CD4-positive, alpha-beta T cell treated with Interleukin-1 beta for 1 hour (primary cell): ENCODE results near the gene VOPP1.
"Not testable (repeated sequence)": the region's sequence is repeated elsewhere in the genome, so short reads cannot be mapped to it uniquely, and the experiment has no call there.

ENCODE experiments used
- DNase-seq, 2 donors: peaks; one replicate each; pipeline ENCODE4 v3.0.0-alpha.2; 2020 to 2022

VOPP1 gene

GRCh38 chr7:55572378-55573233 is at the start of gene VOPP1:
Gene VOPP1, minus strand, starts transcription at chr7:55572502. Its CDS starts 178 bp downstream, at chr7:55572324.
- DNase-seq, result peak; percentile 67 to 70

DNA sequence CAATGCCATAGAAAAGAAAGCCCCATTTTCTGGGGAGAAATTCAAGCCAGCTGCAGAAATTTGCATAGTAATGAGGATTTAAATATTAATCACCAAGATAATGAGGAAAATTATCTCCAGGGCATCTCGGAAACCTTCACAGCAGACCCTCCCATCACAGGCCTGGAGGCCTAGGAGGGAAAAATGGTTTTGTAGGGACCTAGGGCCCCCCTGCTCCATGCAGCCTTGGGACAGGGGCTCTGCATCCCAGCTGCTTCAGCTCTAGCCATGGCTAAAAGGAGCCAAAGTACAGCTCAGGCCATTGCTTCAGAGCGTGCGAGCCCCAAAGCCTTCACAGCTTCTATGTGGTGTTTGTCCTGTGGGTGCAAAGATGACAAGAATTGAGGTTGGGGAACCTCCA is 46.6 kb upstream of the VOPP1 start:
- DNase-seq, result no peak

DNA sequence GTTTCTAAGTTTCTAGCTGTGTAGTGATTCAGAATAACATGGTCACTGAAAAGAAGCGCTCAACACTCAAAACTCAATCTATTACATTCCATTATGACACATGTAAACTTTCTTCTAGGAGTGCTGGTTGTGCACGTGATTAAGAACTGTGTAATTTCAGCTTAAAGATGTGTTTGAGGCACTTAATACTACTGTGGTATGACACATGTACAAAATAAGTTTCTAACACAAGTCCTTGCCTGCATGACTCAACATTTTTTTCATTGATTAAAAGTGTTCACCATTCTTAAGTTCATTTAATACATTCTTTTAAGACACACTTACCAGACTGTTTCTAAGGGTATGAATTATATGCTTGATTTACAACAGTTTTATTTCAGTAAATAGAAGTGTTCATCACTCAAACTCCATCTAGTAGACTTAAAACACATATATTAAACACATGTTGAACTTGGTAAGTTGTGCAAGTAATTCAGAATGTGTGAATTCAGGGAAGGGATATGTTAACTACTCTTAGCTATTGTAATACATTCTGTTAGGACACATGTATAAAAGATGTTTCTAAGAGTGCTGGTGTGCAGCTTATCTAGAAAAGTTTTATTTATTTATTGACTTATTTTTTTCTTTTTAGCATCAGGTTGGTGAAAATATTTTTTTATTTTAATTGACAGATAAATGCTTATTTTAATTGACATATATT is 42.2 kb upstream of the VOPP1 start:
- not testable (repeated sequence) for DNase-seq

DNA sequence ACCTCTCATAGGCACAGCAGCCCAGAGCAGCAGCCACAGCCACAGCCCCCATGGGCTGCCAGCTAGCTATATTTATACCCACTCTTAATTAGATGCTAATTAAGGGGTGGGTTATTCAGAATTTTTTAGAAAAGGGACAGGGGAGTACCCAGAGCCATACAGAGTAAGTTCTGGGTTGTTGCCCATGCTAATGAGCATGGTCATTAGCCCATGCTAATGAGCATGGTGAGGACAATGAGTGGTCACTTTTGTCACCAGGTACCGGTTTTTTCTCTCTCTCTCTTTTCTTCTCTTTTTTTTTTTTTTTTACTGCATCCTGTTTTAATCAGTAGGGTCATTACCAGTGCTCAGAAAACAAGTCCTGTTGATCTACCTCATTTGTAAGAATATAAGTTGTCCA is 37.4 kb upstream of the VOPP1 start:
- not testable (repeated sequence) for DNase-seq

GRCh38 chr7:55605661-55606060 is 33.4 kb upstream of the VOPP1 start:
- not testable (repeated sequence) for DNase-seq

GRCh38 chr7:55597944-55598499 is 25.7 kb upstream of the VOPP1 start:
- DNase-seq, result peak in 1 of 2 donors; percentile 32

GRCh38 chr7:55597214-55597739 is 25.0 kb upstream of the VOPP1 start:
- DNase-seq, result not testable (repeated sequence)

GRCh38 chr7:55595511-55595910 is 23.2 kb upstream of the VOPP1 start:
- no peak for DNase-seq

- no peak for DNase-seq
These were observed 22.6 kb upstream of the VOPP1 start for GRCh38 chr7:55594870-55595269.

DNA sequence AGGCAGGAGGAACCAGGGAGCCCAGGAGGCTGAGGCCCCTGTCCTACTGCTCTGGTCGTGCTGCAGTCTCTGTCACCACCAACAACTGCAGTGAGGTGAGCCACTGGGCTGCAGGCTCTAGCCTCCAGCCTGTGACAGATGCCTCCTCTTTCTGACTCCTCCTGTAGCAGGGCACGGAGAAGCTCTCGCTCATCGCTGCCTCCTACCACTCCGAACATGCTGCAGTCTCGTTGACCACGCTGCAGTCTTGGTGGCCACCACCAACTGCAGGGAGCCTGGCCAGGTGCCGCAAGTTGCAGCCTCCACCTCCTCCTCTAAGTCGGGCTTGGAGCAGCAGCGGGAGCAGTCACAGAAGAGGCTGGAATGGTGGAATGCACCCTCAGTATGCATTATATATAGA is 22.1 kb upstream of the VOPP1 start:
- DNase-seq, result no peak

- DNase-seq, result peak; percentile 57 to 63
These were observed 21.4 kb upstream of the VOPP1 start for GRCh38 chr7:55593515-55594318.

- no peak for DNase-seq
These were observed 20.8 kb upstream of the VOPP1 start for GRCh38 chr7:55593172-55593514.

- no peak for DNase-seq
These were observed 20.2 kb upstream of the VOPP1 start for GRCh38 chr7:55592492-55592891.

DNA sequence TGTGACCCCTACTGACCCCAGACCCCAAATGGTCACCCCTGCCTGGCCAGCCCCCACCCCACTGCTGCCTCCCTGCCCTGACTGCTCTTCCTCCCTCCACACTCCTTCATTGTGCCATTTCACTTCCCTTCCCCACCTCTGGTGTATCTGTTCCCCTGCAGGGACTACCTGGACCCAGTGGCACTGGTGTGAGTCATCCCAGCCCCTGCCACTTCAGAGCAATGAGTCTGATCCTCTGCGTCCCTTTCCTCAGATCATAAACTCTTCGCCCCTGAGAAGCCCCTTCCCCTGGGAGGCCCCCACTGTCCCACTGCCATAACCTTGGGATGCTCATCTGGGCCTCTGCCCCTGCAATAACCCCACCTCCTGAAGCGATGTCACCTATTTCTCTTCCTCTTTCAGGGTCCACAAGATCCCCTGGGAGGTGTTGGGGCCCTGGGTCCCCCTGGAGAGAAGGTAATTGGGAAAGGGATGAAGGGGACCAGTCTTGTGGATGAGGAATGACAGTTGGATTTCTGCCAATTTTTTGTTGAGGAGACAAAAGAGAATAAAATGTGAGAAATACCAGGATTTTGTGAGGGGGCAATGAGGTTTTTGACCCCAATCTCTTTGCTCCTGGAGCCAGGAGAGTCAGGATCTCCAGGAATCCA is 19.1 kb upstream of the VOPP1 start:
- DNase-seq, result no peak

DNA sequence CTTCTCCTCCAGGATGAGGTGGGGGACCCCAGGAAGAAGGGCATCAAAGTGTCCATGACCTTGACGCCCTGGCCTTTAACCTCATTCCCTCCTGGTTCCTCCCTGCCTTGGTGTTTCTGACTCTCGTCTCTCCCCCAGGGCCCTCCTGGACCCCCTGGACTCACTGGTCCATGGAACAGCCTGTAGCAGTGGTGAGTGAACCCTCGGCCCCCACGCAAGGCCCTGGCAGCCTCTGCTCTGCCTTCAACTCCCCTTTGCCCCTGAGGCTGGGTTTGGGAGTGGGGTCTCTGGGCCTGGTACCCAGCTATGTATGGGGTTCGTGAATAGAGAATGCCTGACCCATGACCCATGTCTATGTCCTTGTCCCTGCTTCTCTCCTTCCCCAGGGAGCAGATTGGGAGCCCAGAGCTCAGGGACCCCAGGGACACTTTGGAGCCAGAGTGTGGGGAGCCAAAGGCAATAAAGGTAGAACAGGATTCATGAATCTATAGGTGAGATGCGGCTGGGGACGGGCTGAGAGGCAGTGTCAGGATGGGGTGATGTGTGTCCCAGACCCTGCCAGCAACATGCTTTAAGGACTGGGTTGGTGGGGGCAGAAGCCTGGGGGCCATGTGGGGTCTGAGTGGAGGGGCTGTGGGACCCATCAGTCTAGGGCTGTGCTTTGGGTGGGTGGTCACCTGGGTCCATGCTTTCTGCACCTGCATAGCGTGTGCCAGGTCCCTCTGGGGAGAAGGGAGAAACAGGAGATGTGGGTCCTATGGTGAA is 18.4 kb upstream of the VOPP1 start:
- DNase-seq, result no peak

GRCh38 chr7:55589905-55590304 is 17.6 kb upstream of the VOPP1 start:
- DNase-seq, result no peak

DNA sequence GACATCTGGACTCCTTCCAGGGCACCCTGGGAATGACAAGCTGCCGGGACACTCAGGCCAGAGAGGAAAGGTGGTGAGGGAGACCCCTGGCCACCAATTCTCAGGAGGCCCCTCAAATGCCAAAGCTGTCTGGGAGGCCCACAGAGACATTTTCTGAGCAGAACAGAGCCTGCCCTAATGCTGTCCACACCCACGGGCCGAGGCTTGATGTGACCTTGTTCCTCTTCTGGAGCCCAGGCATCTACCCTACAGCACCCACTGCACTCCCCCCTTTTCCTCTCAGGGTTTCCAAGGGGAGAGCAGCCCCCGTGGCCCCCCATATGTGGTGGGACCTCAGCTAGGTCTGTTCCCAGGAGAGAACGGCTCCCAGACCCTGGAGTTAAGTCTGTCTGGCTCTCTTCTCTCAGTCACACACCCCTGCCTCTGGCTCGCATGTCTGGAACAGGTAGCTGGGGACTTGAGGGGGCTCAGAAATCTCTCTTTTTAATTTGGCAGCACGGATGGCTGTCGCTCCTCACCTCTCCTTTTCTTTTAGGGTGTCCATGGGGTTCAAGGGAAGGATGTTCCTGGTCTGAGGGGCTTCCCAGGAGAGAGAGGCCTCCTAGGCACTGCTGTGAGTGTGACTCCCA is 16.8 kb upstream of the VOPP1 start:
- DNase-seq, result no peak

DNA sequence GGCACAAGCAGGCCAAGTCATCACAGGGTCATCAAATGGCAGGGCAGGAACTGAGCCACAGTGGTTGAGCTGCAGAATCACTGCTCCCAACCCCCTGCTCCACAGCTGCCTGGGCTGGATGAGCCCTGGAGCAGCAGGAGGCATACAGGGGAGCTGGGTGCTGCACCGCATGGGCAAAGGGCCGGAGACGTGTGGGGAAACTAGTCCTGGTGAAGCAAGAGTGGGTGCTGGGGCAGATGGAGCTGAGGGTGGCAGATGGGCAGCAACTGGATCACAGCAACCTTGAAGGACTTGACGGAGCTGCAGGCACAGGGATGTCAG is 16.0 kb upstream of the VOPP1 start:
- DNase-seq, result no peak

DNA sequence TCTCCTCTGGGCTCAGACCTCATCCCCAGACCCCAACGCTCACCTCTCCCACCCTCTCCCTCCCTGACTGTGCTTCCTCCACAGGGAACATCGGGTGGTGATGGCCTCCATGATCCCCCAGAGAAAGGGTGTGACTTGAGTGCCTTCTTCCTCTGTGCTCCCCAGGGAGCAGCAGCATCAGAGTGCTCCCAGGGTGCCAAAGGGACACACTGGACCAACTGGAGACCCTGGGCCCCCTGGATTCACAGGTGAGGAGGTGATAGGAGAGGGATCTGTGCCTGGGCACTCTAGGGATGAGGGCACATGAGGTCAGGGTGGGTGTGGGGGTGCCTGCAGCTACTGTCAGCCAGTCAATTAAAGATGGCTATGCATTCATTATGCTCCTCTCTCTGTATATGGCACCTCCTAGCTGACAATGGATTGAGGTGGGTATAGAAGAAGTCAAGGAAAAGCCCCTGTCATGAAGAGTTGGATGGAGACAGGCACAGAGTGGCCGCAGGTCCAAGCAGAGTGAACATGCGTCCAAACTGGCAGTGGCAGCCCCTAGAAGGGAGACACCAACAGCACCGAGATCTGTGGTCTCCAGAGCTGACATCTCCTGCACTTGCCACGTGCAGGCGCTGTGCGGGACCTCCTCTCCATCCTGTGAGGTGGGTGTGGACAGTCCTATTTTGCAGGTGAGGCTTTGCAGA is 15.5 kb upstream of the VOPP1 start:
- DNase-seq, result no peak

DNA sequence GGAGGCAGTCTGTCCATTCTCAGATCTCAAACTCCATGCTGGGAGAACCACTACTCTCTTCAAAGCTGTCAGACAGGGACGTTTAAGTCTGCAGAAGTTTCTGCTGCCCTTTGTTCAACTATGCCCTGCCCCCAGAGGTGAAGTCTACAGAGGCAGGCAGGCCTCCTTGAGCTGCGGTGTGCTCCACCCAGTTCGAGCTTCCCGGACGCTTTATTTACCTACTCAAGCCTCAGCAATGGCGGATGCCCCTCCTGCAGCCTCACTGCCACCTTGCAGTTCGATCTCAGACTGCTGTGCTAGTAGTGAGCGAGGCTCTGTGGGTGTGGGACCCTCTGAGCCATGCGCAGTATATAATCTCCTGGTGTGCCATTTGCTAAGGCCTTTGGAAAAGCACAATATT is 10.4 kb upstream of the VOPP1 start:
- DNase-seq, result not testable (repeated sequence)

- DNase-seq, result no peak
These were observed 4.5 kb upstream of the VOPP1 start for GRCh38 chr7:55576753-55577152.
